RWPE2 (cell line): ENCODE data around the gene ARHGEF7.

Source experiments
- ATAC-seq: fragments of 200-7000 bp; cut with Tn5 transposase; 3 replicates; pipeline ENCODE4 v1.9.1; 2021; ENCODE audit warnings: low read depth
- DNase-seq: peaks from one replicate; pipeline ENCODE4 v3.0.0-alpha.2; 2020; ENCODE audit warnings: low spot score
- H3K27ac ChIP-seq: fragments of 450-650 bp; 2 replicates; pipeline ENCODE4 v1.5.1; 2017; ENCODE audit warnings: mild to moderate bottlenecking; ENCODE audit not compliant: poor library complexity, severe bottlenecking
- H3K27me3 ChIP-seq: fragments of 250-450 bp; sonication (Bioruptor Pico); 2 replicates; pipeline ENCODE4 v1.5.1; 2021; ENCODE audit warnings: mild to moderate bottlenecking, moderate library complexity; ENCODE audit not compliant: insufficient read depth, poor library complexity, severe bottlenecking
- H3K36me3 ChIP-seq: fragments of 250-450 bp; sonication (Bioruptor Pico); 2 replicates; pipeline ENCODE4 v1.5.1; 2020; ENCODE audit warnings: low read depth, mild to moderate bottlenecking, moderate library complexity
- H3K4me1 ChIP-seq: fragments of 250-450 bp; sonication (Bioruptor Pico); 2 replicates; pipeline ENCODE4 v1.5.1; 2021; ENCODE audit warnings: mild to moderate bottlenecking, moderate library complexity; ENCODE audit not compliant: insufficient read depth, poor library complexity, severe bottlenecking
- H3K4me3 ChIP-seq: fragments of 250-450 bp; sonication (Bioruptor Pico); 2 replicates; pipeline ENCODE4 v1.5.1; 2021; ENCODE audit warnings: mild to moderate bottlenecking, moderate library complexity; ENCODE audit not compliant: severe bottlenecking
- H3K9me3 ChIP-seq: fragments of 250-450 bp; sonication (Bioruptor Pico); 2 replicates; pipeline ENCODE4 v1.5.1; 2021; ENCODE audit warnings: mild to moderate bottlenecking, moderate library complexity; ENCODE audit not compliant: severe bottlenecking
- TF ChIP-seq, protein P1 (sequence below): fragments of 450-650 bp; IDR thresholded peaks from one replicate; pipeline ENCODE4 v1.5.1; 2017; ENCODE audit warnings: mild to moderate bottlenecking, moderate library complexity; ENCODE audit not compliant: poor library complexity, severe bottlenecking

The ARHGEF7 gene

DNA sequence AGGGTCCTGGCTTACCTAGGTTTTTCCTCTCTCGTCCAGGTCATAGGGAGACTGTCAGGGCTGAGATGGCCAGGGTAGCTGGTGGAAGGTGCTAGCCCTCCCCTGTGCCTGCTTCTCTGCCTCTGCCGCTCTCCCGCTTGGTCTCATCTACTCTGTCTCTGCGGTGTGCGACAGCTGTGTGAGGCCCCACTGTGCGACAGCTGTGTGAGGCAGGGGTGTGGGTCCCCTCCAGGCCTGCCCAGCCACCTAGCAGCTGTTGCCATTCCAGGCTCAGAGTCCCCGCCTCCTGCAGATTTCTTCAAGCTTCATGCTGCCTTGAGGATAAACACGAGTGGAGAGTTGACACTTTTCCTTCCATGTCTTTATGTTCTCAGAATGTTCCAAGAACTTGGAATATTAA, 53.0 kb downstream of the ARHGEF7 start:
- TF ChIP-seq, protein P1, sequence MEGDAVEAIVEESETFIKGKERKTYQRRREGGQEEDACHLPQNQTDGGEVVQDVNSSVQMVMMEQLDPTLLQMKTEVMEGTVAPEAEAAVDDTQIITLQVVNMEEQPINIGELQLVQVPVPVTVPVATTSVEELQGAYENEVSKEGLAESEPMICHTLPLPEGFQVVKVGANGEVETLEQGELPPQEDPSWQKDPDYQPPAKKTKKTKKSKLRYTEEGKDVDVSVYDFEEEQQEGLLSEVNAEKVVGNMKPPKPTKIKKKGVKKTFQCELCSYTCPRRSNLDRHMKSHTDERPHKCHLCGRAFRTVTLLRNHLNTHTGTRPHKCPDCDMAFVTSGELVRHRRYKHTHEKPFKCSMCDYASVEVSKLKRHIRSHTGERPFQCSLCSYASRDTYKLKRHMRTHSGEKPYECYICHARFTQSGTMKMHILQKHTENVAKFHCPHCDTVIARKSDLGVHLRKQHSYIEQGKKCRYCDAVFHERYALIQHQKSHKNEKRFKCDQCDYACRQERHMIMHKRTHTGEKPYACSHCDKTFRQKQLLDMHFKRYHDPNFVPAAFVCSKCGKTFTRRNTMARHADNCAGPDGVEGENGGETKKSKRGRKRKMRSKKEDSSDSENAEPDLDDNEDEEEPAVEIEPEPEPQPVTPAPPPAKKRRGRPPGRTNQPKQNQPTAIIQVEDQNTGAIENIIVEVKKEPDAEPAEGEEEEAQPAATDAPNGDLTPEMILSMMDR = no peak
- DNase-seq = no peak
- no peak for ATAC-seq

DNA sequence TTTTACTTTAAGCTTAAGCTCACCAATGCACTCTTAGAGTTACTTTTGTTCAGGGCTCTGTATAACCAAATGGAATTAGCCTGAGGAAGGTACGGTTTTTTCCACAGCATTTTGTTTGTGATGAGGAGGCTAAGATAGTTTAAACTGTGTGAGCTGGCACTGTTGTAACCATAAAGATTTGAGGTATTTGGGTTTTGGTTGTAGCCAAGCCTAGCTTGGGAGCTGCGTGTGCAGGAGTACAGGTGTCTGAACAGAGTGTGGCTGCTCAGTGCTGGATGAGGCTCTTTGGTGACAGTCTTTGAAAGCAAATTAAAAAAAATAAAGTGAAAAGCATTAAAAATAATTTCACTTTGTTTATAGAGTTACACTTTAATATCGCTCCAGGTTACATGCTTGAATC, 56.0 kb downstream of the ARHGEF7 start:
- TF ChIP-seq, protein P1 = no peak
- Histone ChIP-seq H3K36me3 (peaks cover 7% of the 10 kb centered on the region), H3K4me1 (no peaks in the 10 kb centered on the region)

More for the DNA sequence above, 53.0 kb downstream of the ARHGEF7 start:
- Histone ChIP-seq H3K4me1 (no peaks in the 10 kb centered on the region), H3K27me3 (no peaks in the 10 kb centered on the region), H3K27ac (no peak overlapping the region), H3K4me3 (no peak overlapping the region), H3K9me3 (no peaks in the 10 kb centered on the region), H3K36me3 (peaks cover 7% of the 10 kb centered on the region)

DNA sequence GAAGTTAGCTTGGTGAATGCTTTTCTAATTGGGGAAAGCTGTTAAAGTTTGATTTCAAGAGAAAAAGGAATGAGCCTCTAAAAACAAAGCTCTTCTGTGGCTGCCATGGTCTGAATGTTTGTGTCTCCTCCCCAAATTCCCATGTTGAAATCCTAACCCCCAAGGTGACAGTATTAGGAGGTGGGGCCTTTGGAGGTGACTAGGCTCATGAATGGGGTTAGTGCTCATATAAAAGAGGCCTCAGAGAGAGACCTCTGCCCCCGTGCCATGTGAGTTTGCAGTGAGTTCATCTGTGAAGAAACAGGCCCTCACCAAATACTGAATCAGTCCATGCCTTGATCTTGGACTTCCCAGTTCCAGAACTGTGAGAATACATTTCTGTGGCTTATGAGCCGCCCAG, 56.5 kb downstream of the ARHGEF7 start:
- no peak for ATAC-seq
- H3K4me1 ChIP-seq = peaks cover 1% of the 10 kb centered on the region
- TF ChIP-seq, protein P1 = no peak
- no peak overlapping the region for H3K4me3 ChIP-seq
- no peaks in the 10 kb centered on the region for H3K27me3 ChIP-seq
- peaks cover 7% of the 10 kb centered on the region for H3K36me3 ChIP-seq
- no peaks in the 10 kb centered on the region for H3K9me3 ChIP-seq
- H3K27ac ChIP-seq = no peak overlapping the region
- no peak for DNase-seq

More for the DNA sequence above, 56.0 kb downstream of the ARHGEF7 start:
- no peaks in the 10 kb centered on the region for H3K9me3 ChIP-seq
- ATAC-seq (no peak), DNase-seq (no peak)
- H3K4me3 ChIP-seq = no peak overlapping the region
- H3K27me3 ChIP-seq = no peaks in the 10 kb centered on the region
- H3K27ac ChIP-seq = no peak overlapping the region

DNA sequence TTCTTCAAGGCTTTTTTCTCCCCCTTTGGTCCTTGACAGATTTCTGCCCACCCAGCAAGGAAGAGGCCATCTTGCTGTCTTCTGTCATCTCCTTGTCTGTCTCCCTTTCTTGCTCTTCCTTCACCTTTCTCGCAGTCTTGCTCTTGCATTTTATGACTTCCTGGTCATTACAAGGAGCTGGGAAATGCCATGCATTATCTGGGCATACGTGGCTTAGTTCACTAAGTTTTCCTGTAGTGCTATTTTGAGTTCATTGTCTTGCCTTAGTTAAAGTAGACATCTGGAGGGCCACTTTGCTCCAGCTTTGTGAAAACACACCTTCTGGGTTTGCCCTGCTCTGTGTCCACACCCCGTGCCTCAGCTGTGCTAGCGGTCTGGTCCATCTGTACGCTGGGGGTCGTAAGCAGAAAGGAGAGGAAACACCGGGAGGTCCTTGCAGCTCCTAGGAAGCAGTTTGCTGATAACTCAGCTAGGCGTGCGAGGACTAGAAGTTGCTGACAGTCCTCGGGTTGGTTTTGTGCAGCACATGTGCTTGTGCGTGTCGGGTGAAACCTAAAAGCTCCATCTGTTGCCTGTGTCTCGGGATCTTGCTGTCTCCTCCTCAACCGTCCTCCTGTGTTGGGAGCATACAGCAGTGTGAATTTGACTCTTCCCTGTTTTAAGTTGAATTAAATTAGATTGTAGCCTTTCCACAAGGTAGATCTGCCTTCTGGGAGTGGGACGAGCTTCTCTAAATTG, 59.4 kb downstream of the ARHGEF7 start:
- ATAC-seq (no peak), DNase-seq (no peak)
- H3K27me3 ChIP-seq = no peaks in the 10 kb centered on the region
- TF ChIP-seq, protein P1 = no peak
- H3K9me3 ChIP-seq = no peaks in the 10 kb centered on the region
- no peak overlapping the region for H3K4me3 ChIP-seq
- peaks cover 13% of the 10 kb centered on the region; the same call in 1 of the 2 replicates for H3K36me3 ChIP-seq
- no peak overlapping the region for H3K27ac ChIP-seq
- H3K4me1 ChIP-seq = peaks cover 8% of the 10 kb centered on the region

DNA sequence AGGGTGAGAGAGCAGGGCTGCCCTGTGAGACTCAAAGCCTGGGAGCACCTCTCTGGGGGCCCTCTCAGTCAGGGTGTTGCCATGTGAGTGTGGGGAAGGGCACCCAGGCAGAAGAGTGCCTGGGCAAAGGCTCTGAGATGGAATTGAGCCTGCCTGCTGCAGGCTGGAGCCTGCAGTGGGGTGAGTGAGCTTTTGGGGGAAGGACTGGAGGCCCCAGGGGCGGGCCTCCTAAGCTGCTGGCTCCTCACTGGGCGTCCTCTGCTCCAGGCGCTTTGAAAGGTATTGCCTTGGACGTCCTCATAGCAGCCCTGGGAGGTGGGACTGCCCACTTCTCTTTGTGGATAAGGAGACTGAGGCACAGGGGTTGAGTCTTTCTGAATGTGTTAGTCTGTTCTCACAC, 60.3 kb downstream of the ARHGEF7 start:
- Histone ChIP-seq H3K9me3 (no peaks in the 10 kb centered on the region), H3K27ac (no peak overlapping the region), H3K27me3 (no peaks in the 10 kb centered on the region), H3K4me3 (no peak overlapping the region), H3K36me3 (peaks cover 13% of the 10 kb centered on the region; the same call in 1 of the 2 replicates), H3K4me1 (peaks cover 8% of the 10 kb centered on the region)
- TF ChIP-seq, protein P1 = no peak
- ATAC-seq (no peak), DNase-seq (no peak)
